ENCODE data around the gene SHC1.
"Not testable (repeated sequence)": the region's sequence is repeated elsewhere in the genome, so short reads cannot be mapped to it uniquely, and the experiment has no call there.

The SHC1 gene

DNA sequence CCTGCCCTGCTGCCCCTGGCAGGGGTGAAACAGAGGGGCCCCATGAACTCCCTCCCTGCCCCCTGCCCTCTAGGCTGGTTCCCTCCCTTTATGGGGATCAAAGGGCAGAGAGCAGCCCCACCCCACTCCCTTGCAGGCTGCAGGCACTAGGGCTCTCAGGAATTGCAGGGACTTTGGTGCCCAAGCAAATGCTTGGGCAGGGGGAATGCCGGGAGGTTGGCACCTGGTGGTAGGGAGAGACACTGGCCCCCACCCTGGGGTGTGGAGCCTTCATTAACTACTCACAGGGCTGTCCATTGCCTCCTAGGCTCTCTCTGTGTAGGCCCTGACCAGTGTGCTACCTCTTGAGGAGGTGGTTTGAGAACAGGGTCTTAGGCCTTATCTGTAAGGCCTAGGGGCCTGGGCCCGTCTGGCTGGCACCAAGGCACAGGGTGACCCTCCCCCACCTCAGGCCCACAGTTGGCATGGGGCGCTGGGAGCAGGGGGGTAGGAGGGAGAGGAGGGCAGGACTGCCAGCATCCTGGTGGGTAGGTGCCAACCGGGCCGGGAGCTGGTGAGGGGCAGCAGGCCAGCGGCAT lies 36.8 kb upstream of the SHC1 start:
- no peak for DNase-seq

DNA sequence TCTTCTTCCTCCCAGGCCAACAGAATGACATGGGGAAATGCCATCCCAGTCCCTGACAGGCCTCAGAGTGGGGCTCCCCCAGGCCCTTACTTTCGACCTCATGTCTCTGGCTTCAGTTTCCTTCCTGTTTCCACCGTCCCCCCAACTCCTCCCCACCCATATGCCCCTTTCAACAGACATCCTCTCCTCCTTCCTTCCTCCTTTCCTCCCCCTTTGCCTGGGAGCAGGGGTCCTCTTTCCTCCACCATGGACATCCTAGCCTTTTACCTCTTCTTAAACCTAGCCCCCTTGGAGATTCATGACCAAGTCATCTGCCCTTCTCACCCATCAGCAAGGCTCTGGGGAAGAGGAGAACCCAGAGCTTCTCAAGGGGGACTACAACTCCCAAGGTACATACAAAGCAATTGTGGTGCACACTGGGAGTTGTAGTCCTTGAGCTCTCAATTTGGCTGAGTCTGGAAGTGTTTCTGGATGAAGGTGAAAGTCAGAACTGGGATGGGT lies 36.1 kb upstream of the SHC1 start:
- no peak for DNase-seq

DNA sequence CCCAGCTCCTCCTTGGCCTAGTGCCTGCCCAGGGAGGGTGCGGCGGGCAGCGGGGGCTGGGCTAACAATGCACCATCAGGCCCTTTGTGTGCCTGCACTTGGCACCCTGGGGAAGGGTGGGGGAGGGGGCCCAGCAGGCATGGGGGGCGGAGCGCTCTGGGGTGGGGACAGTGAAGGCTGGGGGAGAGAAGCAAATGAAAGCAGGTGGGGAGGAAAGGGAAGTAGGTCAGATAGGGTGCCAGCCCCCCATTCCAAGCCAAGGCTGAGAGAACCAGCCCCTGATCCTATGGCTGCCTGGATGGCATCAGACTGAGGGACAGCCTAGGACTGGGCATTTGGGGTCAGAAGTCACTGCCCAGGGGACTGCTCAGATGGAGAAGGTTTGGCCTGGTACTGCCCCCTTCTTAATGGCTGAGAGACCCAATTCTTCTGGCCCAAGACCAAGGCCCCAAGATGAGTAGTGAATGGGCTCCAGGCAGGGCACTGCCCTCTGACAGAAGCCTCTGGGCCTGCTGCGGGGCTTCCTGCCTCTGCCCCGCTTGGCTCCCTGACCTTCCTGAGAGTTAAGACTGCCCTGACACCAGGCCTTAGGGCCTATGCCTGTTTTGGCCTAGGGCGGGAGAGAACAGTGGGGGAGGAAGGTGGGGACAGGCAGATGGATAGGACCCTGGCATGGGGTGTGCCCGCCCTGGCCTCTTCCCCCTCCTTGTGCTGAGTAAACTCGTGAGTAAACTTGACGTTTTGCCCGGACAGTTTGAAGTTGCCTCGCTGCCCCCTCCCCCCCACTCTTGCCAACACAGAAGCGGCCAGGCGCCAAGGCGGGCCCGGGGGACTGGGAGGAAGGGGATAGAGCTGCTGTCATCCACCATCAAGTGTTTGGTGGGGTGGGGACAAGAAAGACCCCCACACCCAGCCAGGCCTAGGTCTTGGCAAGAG lies 34.8 kb upstream of the SHC1 start:
- DNase-seq = no peak

GRCh38 chr1:155004352-155005075 lies 34.0 kb upstream of the SHC1 start:
- no peak for DNase-seq

DNA sequence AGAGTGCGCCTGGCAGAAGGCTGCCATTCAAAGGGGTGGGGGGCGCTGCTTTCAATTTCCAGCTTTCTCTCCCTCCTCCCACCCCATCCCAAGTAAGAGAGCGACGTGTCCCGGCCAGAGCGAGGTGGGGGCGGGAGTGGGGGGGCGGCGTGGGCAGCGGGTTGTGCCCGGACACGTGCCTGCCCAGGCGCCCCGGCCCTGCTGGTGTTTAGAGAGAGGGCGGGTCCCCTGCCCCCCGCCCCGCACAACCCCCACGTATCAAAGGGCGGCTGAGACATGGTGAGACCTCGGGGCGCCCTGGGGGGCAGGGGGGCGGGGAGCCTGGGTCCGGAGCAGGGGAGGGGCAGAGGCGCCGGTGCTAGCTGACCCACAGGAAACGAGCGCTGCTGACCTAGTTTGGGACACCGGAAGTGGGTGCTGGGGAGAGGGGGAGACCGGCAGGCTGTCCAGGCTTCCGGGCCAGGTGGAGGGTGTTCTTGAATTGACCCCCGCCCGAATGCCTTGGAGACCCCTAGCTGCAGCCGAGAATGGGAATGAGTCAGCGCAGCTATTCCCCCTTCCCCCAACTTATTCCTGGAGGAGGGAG lies 33.3 kb upstream of the SHC1 start:
- no peak for DNase-seq

DNA sequence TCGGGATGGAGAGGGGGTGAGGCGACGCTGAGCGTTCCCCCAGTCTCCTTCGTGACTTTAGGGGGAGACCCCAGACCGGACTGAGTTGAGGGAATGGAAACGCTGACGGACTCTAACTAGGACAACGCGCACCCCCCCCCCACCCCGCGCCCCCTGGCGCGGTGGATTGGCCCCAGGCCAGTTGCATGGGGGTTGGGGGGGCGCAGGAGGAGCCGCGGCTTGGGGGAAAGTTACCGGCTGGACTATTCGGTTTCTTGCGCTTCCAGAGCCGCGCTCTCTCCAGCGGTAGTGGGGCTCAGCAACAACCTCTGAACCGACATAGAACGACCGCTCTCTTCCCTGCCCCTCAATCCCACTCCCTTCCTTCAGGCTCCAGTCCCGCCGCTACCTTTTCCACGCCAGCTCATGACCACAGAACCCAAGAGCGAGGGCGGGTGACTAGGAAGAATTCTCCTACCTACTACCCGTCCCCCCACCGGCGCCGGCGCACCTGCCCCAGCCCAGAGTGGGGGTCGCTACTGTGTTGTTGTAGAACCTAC lies 32.7 kb upstream of the SHC1 start:
- DNase-seq = no peak

GRCh38 chr1:155002464-155003226 lies 32.1 kb upstream of the SHC1 start, which contains the start of gene ZBTB7B:
TSS of gene ZBTB7B (plus strand) at chr1:155002802. CDS start at chr1:155014661, 11,859 bp downstream.
- DNase-seq = no peak

DNA sequence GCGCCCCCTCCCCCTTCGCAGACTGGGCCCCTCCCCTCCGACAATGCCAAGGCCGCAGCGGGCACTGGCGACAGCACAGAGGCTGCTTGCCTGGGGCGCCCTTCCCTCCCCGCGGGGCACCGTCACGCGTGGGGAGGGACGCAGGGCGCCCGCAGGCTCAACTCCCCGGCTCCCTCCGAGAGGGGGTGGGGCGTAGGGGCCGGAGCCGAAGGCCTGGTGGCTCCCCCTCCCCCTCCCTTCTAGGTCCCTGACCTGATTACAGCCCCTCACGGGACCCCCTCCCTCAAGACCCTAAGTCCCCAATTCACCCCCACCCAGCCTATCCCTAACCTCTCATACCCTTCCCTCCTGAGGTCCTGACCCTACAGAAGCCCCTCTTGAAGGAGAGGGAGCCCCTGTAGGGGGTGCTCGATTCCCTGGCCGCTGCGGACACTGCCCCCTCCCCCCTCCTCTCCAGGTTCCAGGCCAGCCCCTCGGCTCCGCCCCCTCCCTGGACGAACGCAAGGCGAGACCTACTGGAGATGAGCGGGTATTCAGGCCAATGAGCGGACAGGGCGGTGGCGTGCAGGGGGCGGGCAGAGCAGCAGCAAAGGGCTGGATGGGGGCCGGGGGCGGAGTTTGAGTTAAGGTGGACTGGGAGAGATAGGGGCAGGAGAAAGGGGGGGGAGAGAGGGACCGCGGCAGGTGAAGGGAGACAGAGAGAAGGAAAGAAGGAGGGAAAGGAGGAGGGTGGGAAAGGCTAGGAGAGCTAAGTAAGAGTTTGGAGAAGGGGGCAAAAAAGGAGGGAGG lies 31.3 kb upstream of the SHC1 start:
- peak; percentile 96 for DNase-seq

DNA sequence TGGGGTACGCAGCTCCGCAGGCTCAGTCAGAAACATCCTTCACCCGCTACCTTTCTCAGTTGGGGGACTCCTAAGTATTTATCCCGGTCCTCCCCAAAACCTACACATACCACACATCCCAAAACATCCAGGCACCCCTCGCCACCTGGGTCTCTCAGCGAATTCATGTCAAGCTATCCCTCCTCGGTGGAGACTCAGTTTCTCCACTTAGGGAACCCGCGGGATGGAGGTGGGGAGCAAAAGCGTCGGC lies 30.8 kb upstream of the SHC1 start:
- DNase-seq = no peak

GRCh38 chr1:155000726-155001424 lies 30.3 kb upstream of the SHC1 start:
- peak; percentile 75 for DNase-seq

DNA sequence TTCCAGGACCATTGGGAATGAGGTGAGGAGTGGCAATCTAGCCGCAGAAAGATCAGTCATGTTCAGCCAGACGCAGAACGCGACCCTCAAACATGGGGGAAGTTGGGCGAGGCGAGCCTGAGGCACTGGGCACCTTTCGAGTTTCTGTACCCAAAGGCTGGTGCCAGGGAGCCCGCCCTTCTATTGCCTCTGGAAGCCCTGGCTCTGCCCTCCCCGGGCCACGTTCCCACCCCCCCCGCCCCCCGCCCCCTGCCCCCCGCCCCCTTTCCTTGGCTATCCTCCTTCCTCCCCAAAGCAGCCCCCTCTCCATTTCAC lies 29.8 kb upstream of the SHC1 start:
- no peak for DNase-seq

GRCh38 chr1:154999571-155000410 lies 29.2 kb upstream of the SHC1 start:
- DNase-seq = peak; percentile 61

DNA sequence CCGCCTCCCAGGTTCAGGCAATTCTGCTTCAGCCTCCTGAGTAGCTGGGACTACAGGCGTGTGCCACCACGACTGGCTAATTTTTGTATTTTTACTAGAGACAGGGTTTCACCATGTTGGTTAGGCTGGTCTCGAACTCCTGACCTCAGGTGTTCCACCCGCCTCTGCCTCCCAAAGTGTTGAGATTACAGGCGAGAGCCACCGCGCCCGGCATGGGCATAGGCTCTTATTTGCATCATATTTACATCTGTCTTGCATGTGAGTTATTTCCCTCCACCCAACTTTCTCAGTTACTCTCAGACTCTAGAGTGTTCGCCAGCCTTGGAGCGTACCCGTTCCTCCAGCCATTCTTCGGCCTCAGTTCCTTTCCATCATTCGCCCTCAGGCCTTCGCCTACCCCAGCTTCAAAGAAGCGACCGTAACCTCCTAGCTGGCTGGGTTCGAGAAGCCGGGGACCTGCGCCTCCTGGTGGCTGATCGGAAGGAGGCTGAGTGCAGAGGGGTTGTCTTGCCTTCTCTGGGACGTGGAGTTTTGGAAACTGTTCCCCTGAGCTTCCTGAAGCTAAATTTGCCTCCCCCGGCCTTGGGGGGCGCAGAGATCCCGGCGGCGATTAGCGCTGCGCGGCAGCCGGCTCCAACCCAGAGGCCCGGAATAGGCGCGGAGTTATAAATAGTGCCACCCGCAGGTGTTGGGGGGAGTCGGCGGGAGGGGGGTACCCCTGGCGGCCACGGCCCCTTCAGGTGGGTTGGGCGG lies 28.4 kb upstream of the SHC1 start:
- peak; percentile 71 for DNase-seq

DNA sequence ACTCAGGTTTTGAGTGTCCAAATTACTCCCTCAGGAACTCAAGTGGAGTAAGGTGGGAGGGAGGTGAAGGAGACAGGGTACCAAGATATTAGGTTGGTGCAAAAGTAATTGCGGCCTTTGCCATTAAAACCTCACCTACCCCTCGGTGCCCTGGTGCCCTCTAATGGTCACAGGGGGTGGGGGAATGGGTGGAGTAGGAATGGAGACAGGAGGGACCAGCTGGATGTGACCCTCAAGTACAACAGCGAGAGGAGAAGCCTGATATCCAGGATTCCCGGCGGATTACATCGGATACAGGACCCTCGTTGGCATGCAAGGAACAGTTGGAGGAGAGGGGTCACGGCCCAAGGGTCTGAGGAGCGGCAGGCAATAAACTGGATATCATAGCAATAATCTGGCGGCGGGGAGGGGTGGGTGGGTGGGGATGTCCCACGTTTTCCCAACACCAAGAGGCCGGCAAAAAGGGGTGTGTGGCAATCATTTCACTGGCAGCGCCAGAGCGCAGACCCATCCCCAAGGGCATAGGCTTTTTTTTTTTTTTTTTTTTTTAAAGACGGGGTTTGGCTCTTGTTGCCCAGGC lies 27.7 kb upstream of the SHC1 start:
- no peak for DNase-seq

GRCh38 chr1:154996966-154997701 lies 26.6 kb upstream of the SHC1 start:
- no peak for DNase-seq

- DNase-seq = not testable (repeated sequence)
These were observed 24.9 kb upstream of the SHC1 start for GRCh38 chr1:154995301-154995983.

GRCh38 chr1:154994591-154994990 lies 24.0 kb upstream of the SHC1 start:
- no peak for DNase-seq

- no peak for DNase-seq
These were observed 23.7 kb upstream of the SHC1 start for GRCh38 chr1:154994269-154994587.
